Adipocyte (in vitro differentiated cells): ENCODE data around the gene INPP5K.
"Not testable (repeated sequence)": the region's sequence is repeated elsewhere in the genome, so short reads cannot be mapped to it uniquely, and the experiment has no call there.

ENCODE experiments used
- DNase-seq: peaks from one replicate; pipeline ENCODE4 v3.0.0-alpha.2; 2015; ENCODE audit warnings: low read depth
- H3K27me3 ChIP-seq: replicated peaks from 2 replicates; pipeline ENCODE4 v1.7.0; 2013; ENCODE audit warnings: mild to moderate bottlenecking, low read length, moderate library complexity; ENCODE audit not compliant: control insufficient read depth, insufficient read depth
- H3K36me3 ChIP-seq: 2 replicates; pipeline ENCODE4 v1.7.0; 2013; ENCODE audit warnings: low read length, mild to moderate bottlenecking, moderate library complexity; ENCODE audit not compliant: control insufficient read depth, insufficient read depth, severe bottlenecking
- H3K4me1 ChIP-seq: 2 replicates; pipeline ENCODE4 v1.7.0; 2013; ENCODE audit warnings: mild to moderate bottlenecking, low read length, moderate library complexity; ENCODE audit not compliant: control insufficient read depth, insufficient read depth
- H3K4me3 ChIP-seq: 2 replicates; pipeline ENCODE4 v1.7.0; 2013; ENCODE audit warnings: mild to moderate bottlenecking, low read length, moderate library complexity
- H3K9ac ChIP-seq: 2 replicates; pipeline ENCODE4 v1.7.0; 2013; ENCODE audit warnings: mild to moderate bottlenecking, low read length, moderate library complexity
- H3K9me3 ChIP-seq: 2 replicates; pipeline ENCODE4 v1.7.0; 2013; ENCODE audit warnings: mild to moderate bottlenecking, low read length, moderate library complexity; ENCODE audit not compliant: control insufficient read depth

Gene INPP5K

GRCh38 chr17:1515640-1516387 is 598 bp downstream of the INPP5K start:
- Histone ChIP-seq H3K36me3 (peaks cover 37% of the 10 kb centered on the region), H3K9me3 (no peaks in the 10 kb centered on the region), H3K4me3 (peak overlapping the region; percentile 97), H3K27me3 (no peaks in the 10 kb centered on the region), H3K9ac (peak overlapping the region; percentile 99), H3K4me1 (peaks cover 33% of the 10 kb centered on the region)
- DNase-seq = peak; percentile 94

- H3K4me1 ChIP-seq = peaks cover 31% of the 10 kb centered on the region
- H3K9me3 ChIP-seq = no peaks in the 10 kb centered on the region
- peaks cover 32% of the 10 kb centered on the region for H3K36me3 ChIP-seq
- H3K9ac ChIP-seq = peak overlapping the region; percentile 69
- no peaks in the 10 kb centered on the region for H3K27me3 ChIP-seq
- DNase-seq = no peak
- no peak overlapping the region for H3K4me3 ChIP-seq
Measured at GRCh38 chr17:1512351-1512750, 4.1 kb downstream of the INPP5K start.

- DNase-seq = peak; percentile 77
- Histone ChIP-seq H3K4me3 (no peak overlapping the region), H3K9me3 (no peaks in the 10 kb centered on the region), H3K36me3 (peaks cover 36% of the 10 kb centered on the region), H3K27me3 (no peaks in the 10 kb centered on the region), H3K9ac (peak overlapping the region; percentile 69), H3K4me1 (peaks cover 31% of the 10 kb centered on the region)
Measured at GRCh38 chr17:1511756-1512321, 4.6 kb downstream of the INPP5K start.

- Histone ChIP-seq H3K36me3 (peaks cover 41% of the 10 kb centered on the region), H3K9ac (peak overlapping the region; percentile 69), H3K27me3 (no peaks in the 10 kb centered on the region), H3K9me3 (no peaks in the 10 kb centered on the region), H3K4me1 (peaks cover 37% of the 10 kb centered on the region), H3K4me3 (no peak overlapping the region)
- DNase-seq = no peak
Measured at GRCh38 chr17:1511290-1511689, 5.1 kb downstream of the INPP5K start.

GRCh38 chr17:1509290-1509881 is 7.0 kb downstream of the INPP5K start:
- Histone ChIP-seq H3K9me3 (no peaks in the 10 kb centered on the region), H3K4me1 (peaks cover 43% of the 10 kb centered on the region), H3K9ac (no peak overlapping the region), H3K36me3 (peaks cover 47% of the 10 kb centered on the region), H3K27me3 (no peaks in the 10 kb centered on the region), H3K4me3 (no peak overlapping the region)
- DNase-seq = no peak

- H3K4me3 ChIP-seq, DNase-seq, H3K9me3 ChIP-seq, H3K27me3 ChIP-seq, H3K9ac ChIP-seq: not testable (repeated sequence)
- Histone ChIP-seq H3K4me1 (peaks cover 45% of the 10 kb centered on the region), H3K36me3 (peaks cover 51% of the 10 kb centered on the region)
Measured at GRCh38 chr17:1508709-1509108, 7.7 kb downstream of the INPP5K start.

GRCh38 chr17:1506649-1507267 is 9.7 kb downstream of the INPP5K start:
- Histone ChIP-seq H3K9ac (no peak overlapping the region), H3K4me1 (peaks cover 35% of the 10 kb centered on the region), H3K36me3 (peaks cover 38% of the 10 kb centered on the region), H3K9me3 (no peaks in the 10 kb centered on the region), H3K4me3 (no peak overlapping the region), H3K27me3 (no peaks in the 10 kb centered on the region)
- DNase-seq = no peak

- Histone ChIP-seq H3K4me1 (peaks cover 24% of the 10 kb centered on the region), H3K36me3 (peaks cover 38% of the 10 kb centered on the region), H3K4me3 (no peak overlapping the region), H3K27me3 (no peaks in the 10 kb centered on the region), H3K9ac (no peak overlapping the region), H3K9me3 (no peaks in the 10 kb centered on the region)
- DNase-seq = no peak
Measured at GRCh38 chr17:1505586-1505985, 10.8 kb downstream of the INPP5K start.

GRCh38 chr17:1504866-1505265 is 11.5 kb downstream of the INPP5K start:
- DNase-seq = no peak
- Histone ChIP-seq H3K4me1 (peaks cover 24% of the 10 kb centered on the region), H3K36me3 (peaks cover 38% of the 10 kb centered on the region)

GRCh38 chr17:1503699-1504098 is 12.7 kb downstream of the INPP5K start:
- no peak overlapping the region for H3K4me3 ChIP-seq
- H3K9ac ChIP-seq = no peak overlapping the region
- H3K9me3 ChIP-seq = no peaks in the 10 kb centered on the region
- no peak for DNase-seq
- peaks cover 24% of the 10 kb centered on the region for H3K4me1 ChIP-seq
- H3K27me3 ChIP-seq = no peaks in the 10 kb centered on the region
- peaks cover 31% of the 10 kb centered on the region for H3K36me3 ChIP-seq

More at GRCh38 chr17:1504866-1505265, 11.5 kb downstream of the INPP5K start:
- Histone ChIP-seq H3K27me3 (no peaks in the 10 kb centered on the region), H3K4me3 (no peak overlapping the region), H3K9me3 (no peaks in the 10 kb centered on the region), H3K9ac (peak overlapping the region; percentile 25)

- no peaks in the 10 kb centered on the region for H3K27me3 ChIP-seq
- peaks cover 32% of the 10 kb centered on the region for H3K4me1 ChIP-seq
- no peaks in the 10 kb centered on the region for H3K9me3 ChIP-seq
- peaks cover 11% of the 10 kb centered on the region for H3K36me3 ChIP-seq
- no peak overlapping the region for H3K4me3 ChIP-seq
- DNase-seq = no peak
- H3K9ac ChIP-seq = no peak overlapping the region
Measured at GRCh38 chr17:1498869-1499268, 17.5 kb downstream of the INPP5K start.
